ENCODE measurements around the gene DENND2A.
"Not testable (repeated sequence)": the region's sequence is repeated elsewhere in the genome, so short reads cannot be mapped to it uniquely, and the experiment has no call there.

DENND2A gene

DNA sequence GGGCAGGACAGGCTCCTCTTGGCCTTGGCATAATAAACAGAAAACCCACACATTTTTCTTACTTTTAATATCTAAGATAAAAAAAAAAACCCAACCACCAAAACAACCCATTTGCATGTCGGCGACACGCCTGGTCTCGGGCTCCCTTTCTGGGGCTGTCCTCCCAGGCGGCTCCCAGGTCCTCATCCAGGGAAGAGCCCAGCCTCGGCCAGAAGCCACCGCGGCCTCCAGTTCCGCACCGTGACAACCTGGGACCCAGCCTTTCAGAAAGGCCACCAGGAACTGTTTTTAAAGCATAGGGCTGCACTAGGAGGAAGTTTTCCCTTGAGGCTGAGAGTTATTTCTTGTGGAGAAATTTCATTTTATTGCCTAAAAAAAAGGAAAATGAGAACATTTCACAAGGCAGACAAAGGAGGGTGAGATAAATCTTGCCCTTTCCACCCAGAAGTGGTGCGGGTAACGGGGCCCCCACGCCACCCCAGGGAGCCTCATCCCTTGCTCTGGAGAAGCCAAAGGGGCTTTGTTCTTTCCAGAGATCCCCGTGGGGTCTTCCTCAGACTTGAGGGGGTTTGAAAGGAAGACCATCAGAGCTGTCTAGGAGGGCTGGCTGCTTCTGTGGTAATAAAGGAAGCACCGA is 122.1 kb downstream of the DENND2A start:
- no peak for TF ChIP-seq CTCF (IDR thresholded peaks at IDR 0.05; ENCODE audit: control insufficient read depth, extremely low read depth, insufficient read depth)
- no peak overlapping the region for H3K4me3 ChIP-seq (ENCODE audit: low read depth, low read length)
- no peak for DNase-seq (ENCODE audit: low read depth)

DNA sequence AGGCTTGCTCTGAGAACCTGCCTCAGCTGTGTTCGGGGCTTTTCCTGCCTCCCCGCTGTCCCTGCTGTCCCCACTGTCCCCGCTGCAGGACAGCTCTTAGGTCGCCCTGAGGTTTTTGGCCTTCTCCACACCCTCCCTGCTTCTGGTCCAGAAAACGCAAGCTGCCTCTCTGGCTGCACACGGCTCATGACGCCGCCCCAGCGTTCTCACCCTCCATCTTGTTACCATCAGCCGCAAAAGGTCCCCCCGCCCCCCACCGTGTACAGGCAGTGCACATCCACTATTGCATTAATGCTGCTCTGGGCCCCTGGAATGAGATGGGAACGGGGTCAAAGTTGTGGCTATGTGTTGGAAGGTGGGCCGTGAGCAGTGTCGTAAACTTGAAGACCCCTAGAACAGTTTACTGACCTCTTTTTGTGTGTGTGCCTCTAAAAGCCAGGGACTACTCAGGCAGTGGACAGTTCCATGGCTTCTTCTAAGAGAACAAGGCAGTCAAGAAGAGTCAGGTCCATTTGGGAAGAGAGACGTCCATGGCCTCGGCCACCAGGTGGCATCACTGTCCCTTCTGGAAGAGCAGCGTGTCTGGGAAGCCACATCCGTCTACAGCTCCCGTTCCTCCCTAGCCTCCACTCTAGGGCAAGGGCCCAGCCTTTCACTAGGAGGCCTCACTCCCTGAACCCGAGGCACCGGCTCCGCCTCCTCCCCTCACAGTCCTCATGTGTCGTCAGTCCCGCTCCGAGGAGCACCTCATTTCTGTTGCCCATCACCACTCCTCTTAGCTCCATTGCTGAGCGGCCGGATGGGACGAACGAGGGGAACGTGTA is 122.9 kb downstream of the DENND2A start:
- peak; percentile 92 for TF ChIP-seq CTCF (IDR thresholded peaks at IDR 0.05; ENCODE audit: control insufficient read depth, extremely low read depth, insufficient read depth)
- no peak overlapping the region for H3K4me3 ChIP-seq (ENCODE audit: low read depth, low read length)
- peak; percentile 72 for DNase-seq (ENCODE audit: low read depth)

- H3K4me3 ChIP-seq (ENCODE audit: low read depth, low read length), result no peak overlapping the region
- DNase-seq (ENCODE audit: low read depth), result peak; percentile 44
- TF ChIP-seq CTCF (IDR thresholded peaks at IDR 0.05; ENCODE audit: control insufficient read depth, extremely low read depth, insufficient read depth), result no peak
Measured at GRCh38 chr7:140512317-140513000, 128.2 kb downstream of the DENND2A start.

DNA sequence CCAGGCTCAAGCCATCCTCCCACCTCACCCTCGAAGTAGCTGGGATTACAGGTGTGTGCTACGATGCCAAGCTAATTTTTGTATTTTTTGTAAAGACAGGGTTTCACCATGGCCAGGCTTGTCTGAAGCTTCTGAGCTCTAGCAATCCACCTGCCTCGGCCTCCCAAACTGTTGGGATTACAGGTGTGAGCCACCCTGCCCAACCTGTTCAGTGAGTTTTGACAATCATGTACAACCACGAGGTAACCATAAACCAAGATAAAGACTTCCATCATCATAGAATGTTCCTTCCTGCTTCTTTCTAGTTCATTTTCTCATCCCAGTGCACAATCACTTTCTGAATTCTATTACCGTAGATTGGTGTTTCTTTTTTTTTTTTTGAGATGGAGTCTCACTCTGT is 130.8 kb downstream of the DENND2A start:
- no peak overlapping the region for H3K4me3 ChIP-seq (ENCODE audit: low read depth, low read length)
- TF ChIP-seq CTCF (IDR thresholded peaks at IDR 0.05; ENCODE audit: control insufficient read depth, extremely low read depth, insufficient read depth), result no peak
- DNase-seq (ENCODE audit: low read depth), result no peak

DNA sequence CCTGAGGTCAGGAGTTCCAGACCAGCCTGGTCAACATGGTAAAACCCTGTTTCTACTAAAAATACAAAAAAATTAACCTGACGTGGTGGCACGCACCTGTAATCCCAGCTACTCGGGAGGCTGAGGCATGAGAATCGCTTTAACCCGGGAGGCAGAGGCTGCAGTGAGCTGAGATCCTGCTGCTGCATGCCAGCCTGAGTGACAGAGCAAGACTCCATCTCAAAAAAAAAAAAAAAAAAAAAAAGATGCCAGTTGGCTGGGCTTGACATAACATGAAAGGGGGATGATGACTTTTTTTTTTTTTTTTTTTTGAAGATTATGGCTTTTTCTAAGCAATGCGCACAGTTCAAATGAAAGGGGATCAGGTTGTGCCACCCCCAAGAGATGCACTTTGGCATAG is 133.1 kb downstream of the DENND2A start:
- H3K4me3 ChIP-seq (ENCODE audit: low read depth, low read length); DNase-seq (ENCODE audit: low read depth): not testable (repeated sequence)

DNA sequence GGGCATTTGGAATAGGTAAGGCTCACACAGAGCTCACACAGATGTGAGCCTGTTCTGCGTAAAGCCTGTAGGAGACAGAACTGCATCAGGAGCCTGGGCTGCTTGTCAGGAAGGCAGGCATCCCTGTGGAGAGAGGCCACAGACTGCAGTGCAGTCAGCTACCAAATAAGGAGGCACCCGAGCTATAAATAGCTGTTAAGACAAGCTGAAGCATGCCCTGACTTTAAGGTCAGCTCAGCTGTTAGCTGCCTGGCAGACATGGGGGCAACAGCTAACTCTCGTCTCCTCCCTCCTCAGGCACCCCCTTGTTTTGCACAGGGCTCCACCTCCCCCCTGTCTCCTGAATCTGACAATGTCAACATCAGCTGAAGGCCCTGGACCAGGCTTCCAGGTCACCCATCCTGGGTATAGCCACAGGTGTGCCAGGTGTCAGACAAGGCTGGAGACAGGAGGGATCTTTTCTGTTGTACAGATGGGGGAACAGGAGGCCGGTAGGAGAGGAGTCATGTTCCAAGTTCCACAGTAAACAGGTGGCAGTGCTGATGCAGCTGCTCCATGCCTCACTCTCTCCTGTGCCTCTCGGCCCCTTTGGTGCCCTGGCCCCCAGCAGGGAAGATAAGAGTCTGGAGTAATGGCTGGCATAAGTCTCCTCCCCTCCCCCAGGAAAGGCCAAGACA is 133.7 kb downstream of the DENND2A start:
- TF ChIP-seq CTCF (IDR thresholded peaks at IDR 0.05; ENCODE audit: control insufficient read depth, extremely low read depth, insufficient read depth), result 0 out of 2 replicates have a peak, but pooled peaks have one; percentile 6
- peak; percentile 49 for DNase-seq (ENCODE audit: low read depth)
- no peak overlapping the region for H3K4me3 ChIP-seq (ENCODE audit: low read depth, low read length)

DNA sequence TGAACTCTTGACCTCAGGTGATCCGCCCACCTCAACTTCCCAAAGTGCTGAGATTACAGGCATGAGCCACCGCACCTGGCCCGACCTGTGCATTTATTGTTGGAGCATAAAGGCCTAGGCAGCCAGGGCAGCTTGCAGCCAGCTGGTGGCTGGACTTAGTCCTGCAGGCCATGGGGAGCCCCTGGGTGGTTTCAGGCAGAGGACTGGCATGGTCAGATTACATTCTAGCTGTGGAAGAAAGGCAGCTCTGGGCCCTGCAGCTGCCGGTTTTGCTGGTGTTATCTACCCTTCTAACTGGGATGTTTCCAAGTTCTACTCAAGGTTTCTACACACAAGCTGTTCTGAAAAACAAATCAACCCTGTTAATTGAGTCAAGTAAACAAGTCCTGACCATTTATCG is 138.6 kb downstream of the DENND2A start:
- no peak for DNase-seq (ENCODE audit: low read depth)
- no peak for TF ChIP-seq CTCF (IDR thresholded peaks at IDR 0.05; ENCODE audit: control insufficient read depth, extremely low read depth, insufficient read depth)
- no peak overlapping the region for H3K4me3 ChIP-seq (ENCODE audit: low read depth, low read length)

DNA sequence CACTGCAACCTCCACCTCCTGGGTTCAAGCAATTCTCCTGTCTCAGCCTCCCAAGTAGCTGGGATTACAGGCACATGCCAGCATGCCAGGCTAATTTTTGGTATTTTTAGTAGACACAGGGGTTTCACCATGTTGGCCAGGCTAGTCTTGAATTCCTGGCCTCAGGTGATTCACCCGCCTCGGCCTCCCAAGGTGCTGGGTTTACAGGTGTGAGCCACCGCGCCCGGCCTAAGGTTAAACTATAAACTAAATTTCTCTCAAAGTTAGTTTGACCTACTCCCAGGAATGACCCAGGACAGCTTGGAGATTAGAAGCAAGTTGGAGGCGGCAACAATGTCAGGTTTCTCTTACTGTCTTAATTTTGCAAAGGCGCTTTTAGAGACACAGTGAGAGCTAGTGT is 142.8 kb downstream of the DENND2A start:
- not testable (repeated sequence) for H3K4me3 ChIP-seq (ENCODE audit: low read depth, low read length); DNase-seq (ENCODE audit: low read depth)

All from LNCaP clone FGC (cell line).